Fibroblast of pulmonary artery (primary cell): ENCODE data around the gene SYT1.

ENCODE experiments used
- DNase-seq: peaks from one replicate; pipeline ENCODE4 v3.0.0-alpha.2; 2010; ENCODE audit warnings: low read depth
- H3K4me3 ChIP-seq: replicated peaks from 2 replicates; pipeline ENCODE4 v1.5.1; 2011; ENCODE audit warnings: low read depth, mild to moderate bottlenecking, control low read depth, low read length, moderate library complexity
- CTCF ChIP-seq: IDR thresholded peaks from 2 replicates; pipeline ENCODE4 v1.5.1; 2011; ENCODE audit warnings: mild to moderate bottlenecking, control low read depth, low read length, inconsistent platforms; ENCODE audit errors: missing control alignments

Gene SYT1

GRCh38 chr12:79059557-79059956 lies 195.0 kb downstream of the SYT1 start:
- no peak overlapping the region for H3K4me3 ChIP-seq
- DNase-seq: no peak
- TF ChIP-seq CTCF: no peak

- peak; percentile 61 for DNase-seq
- no peak for TF ChIP-seq CTCF
- no peak overlapping the region for H3K4me3 ChIP-seq
Observed at GRCh38 chr12:79063258-79063657, 198.7 kb downstream of the SYT1 start.

GRCh38 chr12:79067977-79068376 lies 203.4 kb downstream of the SYT1 start:
- DNase-seq: no peak
- no peak for TF ChIP-seq CTCF
- no peak overlapping the region for H3K4me3 ChIP-seq

- DNase-seq: no peak
Observed at GRCh38 chr12:79069009-79069408, 204.4 kb downstream of the SYT1 start.

GRCh38 chr12:79071498-79071897 lies 206.9 kb downstream of the SYT1 start:
- no peak overlapping the region for H3K4me3 ChIP-seq
- TF ChIP-seq CTCF: no peak
- DNase-seq: no peak

More at GRCh38 chr12:79069009-79069408, 204.4 kb downstream of the SYT1 start:
- no peak overlapping the region for H3K4me3 ChIP-seq
- no peak for TF ChIP-seq CTCF

- no peak for TF ChIP-seq CTCF
- no peak overlapping the region for H3K4me3 ChIP-seq
- DNase-seq: no peak
Observed at GRCh38 chr12:79073506-79073905, 208.9 kb downstream of the SYT1 start.

GRCh38 chr12:79082595-79082994 lies 218.0 kb downstream of the SYT1 start:
- no peak for TF ChIP-seq CTCF
- H3K4me3 ChIP-seq: no peak overlapping the region
- DNase-seq: no peak
